Gastrocnemius medialis (tissue), 4 donors: ENCODE results near the gene KDM1A.

Source experiments
- POLR2A ChIP-seq, 2 donors: fragments of 450-650 bp; IDR thresholded peaks; one replicate each; pipeline ENCODE4 v1.6.1; 2017; ENCODE audit warnings: antibody characterized with exemption in 2 of 2, mild to moderate bottlenecking in 2 of 2, moderate library complexity in 2 of 2
- TF ChIP-seq, protein P1 (sequence below), 5 experiments: fragments of 450-650 bp in 3 of 5; fragments of 200-600 bp in 2 of 5; sonication (generic) in 2 of 5; IDR thresholded peaks in 4 of 5; conservative IDR thresholded peaks in 1 of 5; 1 replicate in 4 of 5; 2 replicates in 1 of 5; pipeline ENCODE4 v1.5.1; 2016 to 2019; ENCODE audit warnings: antibody characterized with exemption in 5 of 5, mild to moderate bottlenecking in 3 of 5, moderate library complexity in 3 of 5

DNA sequence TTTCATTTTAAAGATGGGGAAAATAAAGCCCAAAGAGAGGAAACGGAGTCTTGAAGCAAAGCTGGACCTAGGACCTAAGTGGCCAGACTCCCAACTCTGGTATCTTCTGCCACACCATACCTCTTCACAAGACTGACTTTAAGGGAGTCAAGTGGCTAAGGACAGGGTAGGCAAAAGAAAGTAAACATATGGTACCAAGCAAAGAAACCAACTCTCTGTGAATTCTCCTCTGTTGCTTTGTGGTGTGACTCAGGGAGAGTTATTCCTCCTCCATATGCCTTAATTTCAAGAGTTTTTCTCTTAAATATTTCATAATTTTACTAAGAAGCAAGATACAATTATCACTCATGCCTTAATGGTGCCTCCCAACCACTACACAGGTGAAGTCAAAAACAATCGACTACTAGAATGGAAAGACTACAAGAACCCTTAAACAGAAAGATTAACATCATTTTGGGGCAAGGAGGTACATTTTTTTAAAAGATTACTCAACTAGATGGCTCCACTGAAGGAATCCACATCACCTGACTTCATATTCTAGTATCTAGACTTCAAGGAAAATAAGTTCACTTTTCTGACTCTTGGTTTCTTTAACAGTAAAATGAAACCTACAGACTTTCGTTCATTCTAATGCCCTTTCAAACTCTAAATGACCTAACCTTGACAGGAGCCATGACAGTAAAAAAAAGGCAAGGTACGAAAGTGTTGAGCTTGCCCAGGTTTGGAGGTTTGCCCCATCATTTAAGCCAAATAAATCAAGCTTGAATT, 105.2 kb downstream of the KDM1A start:
- TF ChIP-seq, protein P1, sequence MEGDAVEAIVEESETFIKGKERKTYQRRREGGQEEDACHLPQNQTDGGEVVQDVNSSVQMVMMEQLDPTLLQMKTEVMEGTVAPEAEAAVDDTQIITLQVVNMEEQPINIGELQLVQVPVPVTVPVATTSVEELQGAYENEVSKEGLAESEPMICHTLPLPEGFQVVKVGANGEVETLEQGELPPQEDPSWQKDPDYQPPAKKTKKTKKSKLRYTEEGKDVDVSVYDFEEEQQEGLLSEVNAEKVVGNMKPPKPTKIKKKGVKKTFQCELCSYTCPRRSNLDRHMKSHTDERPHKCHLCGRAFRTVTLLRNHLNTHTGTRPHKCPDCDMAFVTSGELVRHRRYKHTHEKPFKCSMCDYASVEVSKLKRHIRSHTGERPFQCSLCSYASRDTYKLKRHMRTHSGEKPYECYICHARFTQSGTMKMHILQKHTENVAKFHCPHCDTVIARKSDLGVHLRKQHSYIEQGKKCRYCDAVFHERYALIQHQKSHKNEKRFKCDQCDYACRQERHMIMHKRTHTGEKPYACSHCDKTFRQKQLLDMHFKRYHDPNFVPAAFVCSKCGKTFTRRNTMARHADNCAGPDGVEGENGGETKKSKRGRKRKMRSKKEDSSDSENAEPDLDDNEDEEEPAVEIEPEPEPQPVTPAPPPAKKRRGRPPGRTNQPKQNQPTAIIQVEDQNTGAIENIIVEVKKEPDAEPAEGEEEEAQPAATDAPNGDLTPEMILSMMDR (IDR thresholded peaks at IDR 0.05 in 4 of 5, conservative IDR thresholded peaks at IDR 0.05 in 1 of 5), result no peak
- no peak for TF ChIP-seq POLR2A (IDR thresholded peaks at IDR 0.05)
